IMR-90 (cell line): ENCODE results near the gene FOXN3. TPM values are rescaled to one million over a fixed set of nuclear protein-coding genes. Genes with fewer than 3 reads are reported as not detected.

Experiments
- ATAC-seq: fragments of 200-7000 bp; cut with Tn5 transposase; 2 replicates; pipeline ENCODE4 v1.9.1; 2020; ENCODE audit warnings: low read depth, mild to moderate bottlenecking, moderate library complexity
- BruUV-seq: library from RNA; stranded (reverse); fragments of 400-500 nt; replicated peaks from 2 replicates; lab custom pipeline; 2021; lab: Mats Ljungman, UMichigan
- CTCF ChIA-PET: fragments of 300-600 bp; formaldehyde crosslinking; extraction: SDS; loops from one replicate; lab custom pipeline; 2021; ENCODE audit warnings: antibody characterized with exemption; lab: Yijun Ruan, JAX
- POLR2A ChIA-PET: fragments of 300-600 bp; sonication (Branson Sonifier 250); formaldehyde crosslinking; loops from one replicate; lab custom pipeline; 2022; ENCODE audit warnings: antibody characterized with exemption; ENCODE audit not compliant: unreplicated experiment; lab: Charles Lee
- DNase-seq: peaks from one replicate; pipeline ENCODE4 v3.0.0; 2013
- H2AFZ ChIP-seq: replicated peaks from 2 replicates; pipeline ENCODE3; 2013; ENCODE audit warnings: low read length, mild to moderate bottlenecking; ENCODE audit not compliant: poor library complexity
- H2AK5ac ChIP-seq: 2 replicates; pipeline ENCODE4 v1.6.1; 2013; ENCODE audit warnings: low read depth, low read length, inconsistent platforms
- H2AK9ac ChIP-seq: replicated peaks from 2 replicates; pipeline ENCODE3; 2013; ENCODE audit warnings: mild to moderate bottlenecking, low read depth, low read length, moderate library complexity; ENCODE audit not compliant: poor library complexity
- H2BK120ac ChIP-seq: 2 replicates; pipeline ENCODE4 v1.6.1; 2013; ENCODE audit warnings: low read depth, low read length, inconsistent platforms
- H2BK15ac ChIP-seq: 3 replicates; pipeline ENCODE4 v1.6.1; 2013; ENCODE audit warnings: low read depth, low read length, inconsistent platforms
- H2BK20ac ChIP-seq: 2 replicates; pipeline ENCODE4 v1.6.1; 2013; ENCODE audit warnings: low read depth, mild to moderate bottlenecking, inconsistent platforms, low read length, moderate library complexity
- H2BK5ac ChIP-seq: 2 replicates; pipeline ENCODE4 v1.6.1; 2013; ENCODE audit warnings: mild to moderate bottlenecking, low read depth, low read length, inconsistent platforms; ENCODE audit not compliant: poor library complexity, severe bottlenecking
- H3K14ac ChIP-seq: replicated peaks from 2 replicates; pipeline ENCODE4 v1.6.1; 2013; ENCODE audit warnings: low read depth, low read length, inconsistent platforms
- H3K18ac ChIP-seq: 2 replicates; pipeline ENCODE4 v1.6.1; 2013; ENCODE audit warnings: low read depth, low read length, control low read depth
- H3K23ac ChIP-seq: 2 replicates; pipeline ENCODE4 v1.6.1; 2013; ENCODE audit warnings: low read depth, low read length, inconsistent platforms
- H3K27ac ChIP-seq: 2 replicates; pipeline ENCODE4 v1.5.1; 2013; ENCODE audit warnings: mild to moderate bottlenecking, control low read depth, low read length; ENCODE audit not compliant: insufficient read depth
- H3K27me3 ChIP-seq: 2 replicates; pipeline ENCODE4 v1.6.1; 2013; ENCODE audit warnings: low read length; ENCODE audit not compliant: control insufficient read depth, insufficient read depth
- H3K36me3 ChIP-seq: 2 replicates; pipeline ENCODE4 v1.6.1; 2013; ENCODE audit warnings: low read length, mixed read lengths; ENCODE audit not compliant: control insufficient read depth, insufficient read depth
- H3K4ac ChIP-seq: 2 replicates; pipeline ENCODE4 v1.6.1; 2013; ENCODE audit warnings: low read depth, low read length, inconsistent platforms
- H3K4me1 ChIP-seq: 2 replicates; pipeline ENCODE4 v1.6.1; 2013; ENCODE audit warnings: low read length, mixed read lengths; ENCODE audit not compliant: control insufficient read depth, insufficient read depth
- H3K4me2 ChIP-seq: 2 replicates; pipeline ENCODE4 v1.6.1; 2013; ENCODE audit warnings: low read depth, mild to moderate bottlenecking, control low read depth, low read length, moderate library complexity
- H3K4me3 ChIP-seq: 2 replicates; pipeline ENCODE4 v1.5.1; 2013; ENCODE audit warnings: low read depth, mild to moderate bottlenecking, control low read depth, low read length, moderate library complexity; ENCODE audit not compliant: insufficient read depth
- H3K56ac ChIP-seq: 2 replicates; pipeline ENCODE4 v1.6.1; 2013; ENCODE audit warnings: low read length, inconsistent platforms; ENCODE audit not compliant: insufficient read depth; ENCODE audit errors: extremely low read depth
- H3K79me1 ChIP-seq, 2 experiments: 2 replicates each; pipeline ENCODE4 v1.6.1; 2013; ENCODE audit warnings: low read length in 2 of 2, inconsistent platforms in 1 of 2, low read depth in 1 of 2
- H3K9ac ChIP-seq: 2 replicates; pipeline ENCODE4 v1.6.1; 2013; ENCODE audit warnings: low read depth, low read length, control low read depth
- H3K9me1 ChIP-seq: 2 replicates; pipeline ENCODE4 v1.6.1; 2013; ENCODE audit warnings: low read length, inconsistent platforms; ENCODE audit not compliant: insufficient read depth
- H3K9me3 ChIP-seq: 2 replicates; pipeline ENCODE4 v1.6.1; 2013; ENCODE audit warnings: low read length; ENCODE audit not compliant: control insufficient read depth, insufficient read depth
- H4K20me1 ChIP-seq: 2 replicates; pipeline ENCODE4 v1.6.1; 2013; ENCODE audit warnings: low read length, inconsistent platforms; ENCODE audit not compliant: insufficient read depth
- H4K5ac ChIP-seq: 2 replicates; pipeline ENCODE4 v1.6.1; 2013; ENCODE audit warnings: mild to moderate bottlenecking, low read depth, low read length, control low read depth
- H4K8ac ChIP-seq, 2 experiments: 2 replicates each; pipeline ENCODE4 v1.6.1; 2013; ENCODE audit warnings: low read depth in 2 of 2, low read length in 2 of 2, control low read depth in 1 of 2, inconsistent platforms in 1 of 2
- H4K91ac ChIP-seq: 2 replicates; pipeline ENCODE4 v1.6.1; 2013; ENCODE audit warnings: low read depth, low read length, inconsistent platforms; ENCODE audit not compliant: insufficient read depth
- CTCF ChIP-seq: conservative IDR thresholded peaks from 2 replicates; pipeline ENCODE4 v1.5.1; 2012; ENCODE audit warnings: mild to moderate bottlenecking, low read depth, low read length, improper control_type of control experiment
- MAZ ChIP-seq: IDR thresholded peaks from 2 replicates; pipeline ENCODE4 v1.6.1; 2012; ENCODE audit warnings: low read depth, mild to moderate bottlenecking, low read length, improper control_type of control experiment, moderate library complexity, borderline replicate concordance
- RAD21 ChIP-seq: IDR thresholded peaks from 2 replicates; pipeline ENCODE4 v1.6.1; 2012; ENCODE audit warnings: low read length, improper control_type of control experiment
- SMC3 ChIP-seq: fragments of 150-350 bp; IDR thresholded peaks from 2 replicates; pipeline ENCODE4 v1.6.1; 2016; ENCODE audit warnings: low read depth, mild to moderate bottlenecking, antibody characterized with exemption, low read length, moderate library complexity
- WGBS, 2 experiments: methylation state at CpG; one replicate each; pipeline versions ENCODE4 v1.1.5 to v1.1.7; 2013; ENCODE audit warnings: missing lambda C conversion rate in 2 of 2; ENCODE audit not compliant: insufficient read length in 1 of 2; ENCODE audit errors: extremely low coverage in 2 of 2; 5-methylcytosine and 5-hydroxymethylcytosine counted together
- dilution Hi-C: fragments of 300-500 bp; cut with HindIII; formaldehyde crosslinking; loops from one replicate; pipeline ENCODE4 v1.14.3; 2018; ENCODE audit warnings: low sequenced_read_pairs; ENCODE audit not compliant: unreplicated experiment
- in situ Hi-C: fragments of 300-500 bp; cut with MboI; formaldehyde crosslinking; loops from 3 replicates; pipeline ENCODE4 v1.14.3; 2019; ENCODE audit warnings: low sequenced_read_pairs, inconsistent platforms, mixed read lengths
- intact Hi-C: fragments of 100-400 bp; cut with micrococcal nuclease; formaldehyde crosslinking; loops from 2 replicates; pipeline ENCODE4 v1.10.0; 2022
- polyA plus RNA-seq, 3 experiments: library from polyadenylated mRNA; depleted of rRNA; stranded (reverse); fragments of >200 nt; gene quantifications; 2 replicates each; pipeline ENCODE4 v1.2.3, GENCODE V29; 2012; ENCODE audit warnings: low replicate concordance in 1 of 3
- total RNA-seq: library from RNA; depleted of rRNA; stranded (reverse); fragments of >200 nt; gene quantifications from 2 replicates; pipeline ENCODE4 v1.2.3, GENCODE V29; 2012

FOXN3 gene
- total and polyA plus RNA-seq, 2 of the 4 experiments (the other 2 are of a cell fraction) = 22.6 to 33.7 TPM

DNA sequence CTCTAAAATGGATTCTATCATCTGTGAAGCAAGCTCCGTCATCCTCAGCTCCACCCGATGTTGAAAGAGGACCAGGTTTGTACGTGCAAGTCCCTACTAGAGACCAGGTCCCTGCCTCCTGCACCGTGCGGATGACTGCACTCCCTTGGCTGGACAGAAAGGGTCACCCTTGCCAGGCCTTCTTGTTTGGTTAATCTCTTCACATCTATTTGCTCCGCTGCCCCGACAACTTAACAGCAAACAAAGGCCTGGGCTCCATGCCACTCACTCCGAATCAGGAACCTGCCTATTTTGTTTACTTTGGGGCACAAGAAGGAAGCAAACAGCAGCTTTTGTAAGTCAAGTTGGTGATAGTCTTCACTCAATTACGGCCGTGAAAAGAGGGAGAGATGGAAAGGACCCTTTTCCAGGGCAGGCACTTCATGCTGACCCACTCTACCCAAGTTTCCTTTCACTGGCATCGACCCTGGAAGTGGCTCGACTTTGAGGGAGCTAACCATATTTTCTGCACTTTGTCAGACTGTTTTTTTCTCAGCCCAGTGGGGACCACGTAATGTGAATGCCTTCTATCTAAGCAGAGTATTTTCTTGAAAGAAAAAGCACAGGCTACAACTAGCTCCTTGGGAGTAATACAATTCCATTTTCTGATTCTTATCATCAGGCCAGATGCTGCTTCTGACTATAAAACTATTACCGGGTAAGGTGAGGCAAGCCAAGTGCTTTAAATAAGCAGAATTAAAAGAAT lies 202.6 kb downstream of the FOXN3 start:
- H3K27me3 ChIP-seq = no peaks in the 10 kb centered on the region
- H2BK5ac ChIP-seq = no peak overlapping the region
- DNase-seq = no peak
- dilution Hi-C loops = no loop called here
- H3K56ac ChIP-seq = no peak overlapping the region
- 100% methylated on average over 1 of the region's 14 CpGs; no CpG with 5 or more reads in 1 of the 2 experiments for WGBS, 2 experiments
- no peak overlapping the region for H2BK20ac ChIP-seq
- TF ChIP-seq SMC3 (no peak), CTCF (no peak), MAZ (no peak), RAD21 (no peak)
- H3K27ac ChIP-seq = no peak overlapping the region
- H3K79me1 ChIP-seq = peaks cover 28 to 33% of the 10 kb centered on the region in 2 experiments
- no peak overlapping the region for H2AK5ac ChIP-seq
- H3K4me2 ChIP-seq = no peak overlapping the region
- H3K4me3 ChIP-seq = no peak overlapping the region
- H3K14ac ChIP-seq = no peak overlapping the region
- H3K9ac ChIP-seq = no peak overlapping the region
- in situ Hi-C loops = no loop called here
- no peak overlapping the region for H3K18ac ChIP-seq
- no TSS peak for BruUV-seq
- H2AFZ ChIP-seq = no peak overlapping the region
- no peak overlapping the region for H4K91ac ChIP-seq
- ChIA-PET POLR2A (no interaction called here), CTCF (interaction anchor here (0.6 kb wide), 1 partner anchor 676 kb away, joined by 3 read pairs; no protein-coding TSS in a partner anchor)
- intact Hi-C loops = no loop called here
- H3K23ac ChIP-seq = no peak overlapping the region
- H3K4me1 ChIP-seq = no peaks in the 10 kb centered on the region
- H3K9me3 ChIP-seq = no peaks in the 10 kb centered on the region
- peaks cover 7% of the 10 kb centered on the region; the same call in 1 of the 2 replicates for H4K20me1 ChIP-seq
- peaks cover 6% of the 10 kb centered on the region for H3K9me1 ChIP-seq
- no peak overlapping the region for H2BK15ac ChIP-seq
- H2BK120ac ChIP-seq = no peak overlapping the region
- H4K5ac ChIP-seq = no peak overlapping the region
- no peak overlapping the region for H4K8ac ChIP-seq
- peaks cover 9% of the 10 kb centered on the region for H3K36me3 ChIP-seq
- no peak for ATAC-seq
- H2AK9ac ChIP-seq = no peak overlapping the region
- H3K4ac ChIP-seq = no peak overlapping the region
